ENCODE measurements around the gene PARK7.
"Not testable (repeated sequence)": the region's sequence is repeated elsewhere in the genome, so short reads cannot be mapped to it uniquely, and the experiment has no call there.

PARK7 gene

GRCh38 chr1:7943251-7943650 lies 18.3 kb upstream of the PARK7 start:
- no peaks in the 10 kb centered on the region for H3F3A ChIP-seq (ENCODE audit: control insufficient read depth, insufficient read depth)
- peaks cover 60% of the 10 kb centered on the region for H3K27me3 ChIP-seq (ENCODE audit: control insufficient read depth, low read length)
- no peak overlapping the region for H3K27ac ChIP-seq (ENCODE audit: low read depth, low read length)
- no peaks in the 10 kb centered on the region for H4K20me1 ChIP-seq (ENCODE audit: control insufficient read depth, insufficient read depth, low read depth, low read length)
- H3K4me2 ChIP-seq (ENCODE audit: low read length): no peak overlapping the region
- no peaks in the 10 kb centered on the region for H3K9me3 ChIP-seq (ENCODE audit: control insufficient read depth, insufficient read depth, low read length)
- H3K79me2 ChIP-seq (ENCODE audit: control insufficient read depth, low read length): no peaks in the 10 kb centered on the region
- H3K9me2 ChIP-seq (replicated peaks; ENCODE audit: control insufficient read depth, low read length): no peaks in the 10 kb centered on the region
- H3K36me3 ChIP-seq (ENCODE audit: control insufficient read depth, low read length): no peaks in the 10 kb centered on the region
- TF ChIP-seq EZH2phosphoT487 (IDR thresholded peaks at IDR 0.05; ENCODE audit: borderline replicate concordance, low read length): no peak
- TF ChIP-seq, protein P1, sequence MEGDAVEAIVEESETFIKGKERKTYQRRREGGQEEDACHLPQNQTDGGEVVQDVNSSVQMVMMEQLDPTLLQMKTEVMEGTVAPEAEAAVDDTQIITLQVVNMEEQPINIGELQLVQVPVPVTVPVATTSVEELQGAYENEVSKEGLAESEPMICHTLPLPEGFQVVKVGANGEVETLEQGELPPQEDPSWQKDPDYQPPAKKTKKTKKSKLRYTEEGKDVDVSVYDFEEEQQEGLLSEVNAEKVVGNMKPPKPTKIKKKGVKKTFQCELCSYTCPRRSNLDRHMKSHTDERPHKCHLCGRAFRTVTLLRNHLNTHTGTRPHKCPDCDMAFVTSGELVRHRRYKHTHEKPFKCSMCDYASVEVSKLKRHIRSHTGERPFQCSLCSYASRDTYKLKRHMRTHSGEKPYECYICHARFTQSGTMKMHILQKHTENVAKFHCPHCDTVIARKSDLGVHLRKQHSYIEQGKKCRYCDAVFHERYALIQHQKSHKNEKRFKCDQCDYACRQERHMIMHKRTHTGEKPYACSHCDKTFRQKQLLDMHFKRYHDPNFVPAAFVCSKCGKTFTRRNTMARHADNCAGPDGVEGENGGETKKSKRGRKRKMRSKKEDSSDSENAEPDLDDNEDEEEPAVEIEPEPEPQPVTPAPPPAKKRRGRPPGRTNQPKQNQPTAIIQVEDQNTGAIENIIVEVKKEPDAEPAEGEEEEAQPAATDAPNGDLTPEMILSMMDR (IDR thresholded peaks at IDR 0.05; ENCODE audit: low read depth, low read length, poor library complexity, severe bottlenecking): no peak
- no peaks in the 10 kb centered on the region for H3K4me1 ChIP-seq (ENCODE audit: control insufficient read depth, low read length)
- H3K4me3 ChIP-seq (ENCODE audit: low read length): no peak overlapping the region

- Histone ChIP-seq H4K20me1 (ENCODE audit: control insufficient read depth, insufficient read depth, low read depth, low read length) (no peaks in the 10 kb centered on the region), H3K36me3 (ENCODE audit: control insufficient read depth, low read length) (no peaks in the 10 kb centered on the region), H3K9me3 (ENCODE audit: control insufficient read depth, insufficient read depth, low read length) (no peaks in the 10 kb centered on the region), H3K4me3 (ENCODE audit: low read length) (no peak overlapping the region), H3K4me2 (ENCODE audit: low read length) (no peak overlapping the region), H3K27ac (ENCODE audit: low read depth, low read length) (no peak overlapping the region), H3F3A (ENCODE audit: control insufficient read depth, insufficient read depth) (no peaks in the 10 kb centered on the region), H3K4me1 (ENCODE audit: control insufficient read depth, low read length) (peaks cover 5% of the 10 kb centered on the region), H3K79me2 (ENCODE audit: control insufficient read depth, low read length) (no peaks in the 10 kb centered on the region), H3K9me2 (replicated peaks; ENCODE audit: control insufficient read depth, low read length) (no peaks in the 10 kb centered on the region), H3K27me3 (ENCODE audit: control insufficient read depth, low read length) (peaks cover 19% of the 10 kb centered on the region)
- no peak for TF ChIP-seq EZH2phosphoT487 (IDR thresholded peaks at IDR 0.05; ENCODE audit: borderline replicate concordance, low read length)
- TF ChIP-seq, protein P1 (IDR thresholded peaks at IDR 0.05; ENCODE audit: low read depth, low read length, poor library complexity, severe bottlenecking): no peak
These were observed 12.6 kb upstream of the PARK7 start for GRCh38 chr1:7948960-7949359.

- not testable (repeated sequence) for H4K20me1 ChIP-seq (ENCODE audit: control insufficient read depth, insufficient read depth, low read depth, low read length); H3K9me2 ChIP-seq (replicated peaks; ENCODE audit: control insufficient read depth, low read length)
These were observed 8.7 kb upstream of the PARK7 start for GRCh38 chr1:7952791-7953190.

DNA sequence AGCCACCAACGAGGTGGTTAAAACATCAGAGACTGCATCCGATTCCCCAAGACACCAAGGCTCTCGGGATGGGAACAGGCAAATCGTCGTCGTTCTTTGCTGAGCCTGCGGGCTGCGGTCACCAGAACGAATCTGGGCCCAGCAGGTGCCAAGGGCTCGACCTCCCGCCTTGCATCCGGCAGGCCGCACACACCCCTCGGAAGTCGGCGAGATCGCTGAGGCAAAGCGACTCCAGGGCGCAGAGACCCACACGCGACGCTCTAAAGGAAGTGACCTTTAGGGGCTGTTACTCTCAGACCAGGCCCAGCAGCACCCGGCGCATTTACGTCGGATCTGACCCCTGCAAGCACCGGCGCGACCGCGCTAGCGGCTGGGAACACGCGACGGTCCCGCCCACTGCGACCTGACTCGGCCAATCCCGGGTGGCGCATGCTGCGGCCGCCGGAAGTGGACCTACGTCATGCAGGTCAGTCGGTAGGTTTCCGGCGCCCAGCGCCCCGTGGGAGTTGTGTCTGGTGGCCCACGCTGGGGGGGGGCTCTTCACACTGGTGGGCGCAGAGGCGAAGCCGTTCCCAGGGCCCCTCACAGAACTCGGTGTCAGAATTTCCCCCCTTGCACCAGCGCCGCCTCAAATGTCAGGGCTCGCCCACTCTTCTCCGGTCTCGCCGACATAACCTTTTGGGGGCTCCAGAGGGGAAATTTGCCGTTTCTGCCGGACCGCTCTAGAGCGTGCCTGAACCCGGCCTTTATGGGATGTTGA lies 7.5 kb upstream of the PARK7 start:
- Histone ChIP-seq H3K27me3 (ENCODE audit: control insufficient read depth, low read length) (peaks cover 4% of the 10 kb centered on the region; the same call in 1 of the 2 replicates), H3K4me2 (ENCODE audit: low read length) (peak overlapping the region; percentile 85), H3K9me3 (ENCODE audit: control insufficient read depth, insufficient read depth, low read length) (no peaks in the 10 kb centered on the region), H3K9me2 (replicated peaks; ENCODE audit: control insufficient read depth, low read length) (no peaks in the 10 kb centered on the region), H3K4me3 (ENCODE audit: low read length) (peak overlapping the region; percentile 78), H3K36me3 (ENCODE audit: control insufficient read depth, low read length) (no peaks in the 10 kb centered on the region), H3K79me2 (ENCODE audit: control insufficient read depth, low read length) (no peaks in the 10 kb centered on the region), H3F3A (ENCODE audit: control insufficient read depth, insufficient read depth) (0 out of 2 replicates have a peak, but pooled peaks cover 5% of the 10 kb centered on the region), H3K4me1 (ENCODE audit: control insufficient read depth, low read length) (peaks cover 7% of the 10 kb centered on the region), H4K20me1 (ENCODE audit: control insufficient read depth, insufficient read depth, low read depth, low read length) (no peaks in the 10 kb centered on the region), H3K27ac (ENCODE audit: low read depth, low read length) (peak overlapping the region; percentile 58)
- TF ChIP-seq, protein P1 (IDR thresholded peaks at IDR 0.05; ENCODE audit: low read depth, low read length, poor library complexity, severe bottlenecking): no peak
- no peak for TF ChIP-seq EZH2phosphoT487 (IDR thresholded peaks at IDR 0.05; ENCODE audit: borderline replicate concordance, low read length)

More at GRCh38 chr1:7952791-7953190, 8.7 kb upstream of the PARK7 start:
- H3F3A ChIP-seq (ENCODE audit: control insufficient read depth, insufficient read depth); H3K4me3 ChIP-seq (ENCODE audit: low read length); H3K79me2 ChIP-seq (ENCODE audit: control insufficient read depth, low read length); H3K4me2 ChIP-seq (ENCODE audit: low read length); H3K36me3 ChIP-seq (ENCODE audit: control insufficient read depth, low read length); H3K4me1 ChIP-seq (ENCODE audit: control insufficient read depth, low read length); H3K9me3 ChIP-seq (ENCODE audit: control insufficient read depth, insufficient read depth, low read length); H3K27ac ChIP-seq (ENCODE audit: low read depth, low read length); H3K27me3 ChIP-seq (ENCODE audit: control insufficient read depth, low read length): not testable (repeated sequence)

Data from DOHH2 (cell line).